ENCODE data around the gene CXCR6. TPM values are rescaled to one million over a fixed set of nuclear protein-coding genes. Genes with fewer than 3 reads are reported as not detected.
A peak's percentile ranks its signal among the peaks of the same experiment; 100 is the strongest.

CXCR6 gene
- total RNA-seq, 2 donors from 2014 or later = 2.0 to 13.1 TPM

GRCh38 chr3:45912435-45912834 lies 30.8 kb upstream of the CXCR6 start:
- Mint-ChIP-seq H3K4me3 (no peak overlapping the region), H3K36me3 (ENCODE audit: insufficient read depth in 2 of 2) (no peaks in the 10 kb centered on the region), H3K9me3 (no peaks in the 10 kb centered on the region), H3K27me3 (ENCODE audit: low read depth) (peaks cover 88% of the 10 kb centered on the region), H3K27ac (no peak overlapping the region), H3K4me1 (ENCODE audit: low read depth) (peaks cover 43% of the 10 kb centered on the region)
- DNase-seq (no peak), ATAC-seq (replicated peaks in 1 of 2) (no peak)

GRCh38 chr3:45914362-45915058 lies 28.8 kb upstream of the CXCR6 start:
- Mint-ChIP-seq H3K27ac (no peak overlapping the region), H3K9me3 (no peaks in the 10 kb centered on the region), H3K36me3 (ENCODE audit: insufficient read depth in 2 of 2) (peaks cover 0 to 2% of the 10 kb centered on the region in 2 donors), H3K4me1 (ENCODE audit: low read depth) (peaks cover 37% of the 10 kb centered on the region), H3K4me3 (peak overlapping the region in 1 of 2 donors; percentile 18), H3K27me3 (ENCODE audit: low read depth) (peaks cover 73% of the 10 kb centered on the region)
- ATAC-seq (replicated peaks in 1 of 2) (no peak), DNase-seq (no peak)

GRCh38 chr3:45915059-45915439 lies 28.2 kb upstream of the CXCR6 start:
- H3K27ac Mint-ChIP-seq = no peak overlapping the region
- peaks cover 68% of the 10 kb centered on the region for H3K27me3 Mint-ChIP-seq (ENCODE audit: low read depth)
- H3K9me3 Mint-ChIP-seq = no peaks in the 10 kb centered on the region
- no peak for ATAC-seq (replicated peaks in 1 of 2)
- H3K4me3 Mint-ChIP-seq = peak overlapping the region; percentile 70 to 75
- H3K4me1 Mint-ChIP-seq (ENCODE audit: low read depth) = peaks cover 36% of the 10 kb centered on the region
- H3K36me3 Mint-ChIP-seq (ENCODE audit: insufficient read depth in 2 of 2) = peaks cover 0 to 2% of the 10 kb centered on the region in 2 donors
- DNase-seq = no peak

- H3K36me3 Mint-ChIP-seq (ENCODE audit: insufficient read depth in 2 of 2) = peaks cover 0 to 2% of the 10 kb centered on the region in 2 donors
- peak overlapping the region; percentile 40 for H3K27ac Mint-ChIP-seq
- H3K4me1 Mint-ChIP-seq (ENCODE audit: low read depth) = peaks cover 36% of the 10 kb centered on the region
- H3K27me3 Mint-ChIP-seq (ENCODE audit: low read depth) = peaks cover 62% of the 10 kb centered on the region
- ATAC-seq (replicated peaks in 1 of 2) (peak; percentile 93 to 94), DNase-seq (peak; percentile 85 to 91)
- H3K9me3 Mint-ChIP-seq = no peaks in the 10 kb centered on the region
- H3K4me3 Mint-ChIP-seq = peak overlapping the region; percentile 70 to 75
Observed at GRCh38 chr3:45915518-45916231, 27.6 kb upstream of the CXCR6 start.

- Mint-ChIP-seq H3K36me3 (ENCODE audit: insufficient read depth in 2 of 2) (peaks cover 4 to 8% of the 10 kb centered on the region in 2 donors), H3K4me1 (ENCODE audit: low read depth) (peaks cover 44% of the 10 kb centered on the region), H3K27ac (no peak overlapping the region), H3K27me3 (ENCODE audit: low read depth) (peaks cover 54% of the 10 kb centered on the region), H3K9me3 (no peaks in the 10 kb centered on the region), H3K4me3 (no peak overlapping the region)
- no peak for DNase-seq
- no peak for ATAC-seq (replicated peaks in 1 of 2)
Observed at GRCh38 chr3:45917146-45917898, 25.9 kb upstream of the CXCR6 start.

GRCh38 chr3:45921158-45922038 lies 21.9 kb upstream of the CXCR6 start:
- H3K36me3 Mint-ChIP-seq (ENCODE audit: insufficient read depth in 2 of 2) = peaks cover 11 to 23% of the 10 kb centered on the region in 2 donors
- no peak for ATAC-seq (replicated peaks in 1 of 2)
- H3K9me3 Mint-ChIP-seq = no peaks in the 10 kb centered on the region
- H3K27me3 Mint-ChIP-seq (ENCODE audit: low read depth) = peaks cover 23% of the 10 kb centered on the region
- H3K27ac Mint-ChIP-seq = no peak overlapping the region
- no peak for DNase-seq
- H3K4me3 Mint-ChIP-seq = no peak overlapping the region
- peaks cover 27% of the 10 kb centered on the region for H3K4me1 Mint-ChIP-seq (ENCODE audit: low read depth)

- Mint-ChIP-seq H3K27ac (no peak overlapping the region), H3K4me1 (ENCODE audit: low read depth) (peaks cover 23% of the 10 kb centered on the region), H3K9me3 (no peaks in the 10 kb centered on the region), H3K4me3 (no peak overlapping the region), H3K27me3 (ENCODE audit: low read depth) (peaks cover 17% of the 10 kb centered on the region), H3K36me3 (ENCODE audit: insufficient read depth in 2 of 2) (peaks cover 11 to 23% of the 10 kb centered on the region in 2 donors)
- ATAC-seq (replicated peaks in 1 of 2) (no peak), DNase-seq (no peak)
Observed at GRCh38 chr3:45922039-45922326, 21.3 kb upstream of the CXCR6 start.

GRCh38 chr3:45922950-45923590 lies 20.2 kb upstream of the CXCR6 start:
- Mint-ChIP-seq H3K27me3 (ENCODE audit: low read depth) (peaks cover 9% of the 10 kb centered on the region), H3K4me1 (ENCODE audit: low read depth) (peaks cover 23% of the 10 kb centered on the region), H3K36me3 (ENCODE audit: insufficient read depth in 2 of 2) (peaks cover 13 to 31% of the 10 kb centered on the region in 2 donors), H3K9me3 (no peaks in the 10 kb centered on the region), H3K27ac (no peak overlapping the region), H3K4me3 (no peak overlapping the region)
- DNase-seq (no peak), ATAC-seq (replicated peaks in 1 of 2) (no peak)

- H3K36me3 Mint-ChIP-seq (ENCODE audit: insufficient read depth in 2 of 2) = peaks cover 11 to 35% of the 10 kb centered on the region in 2 donors
- no peaks in the 10 kb centered on the region for H3K9me3 Mint-ChIP-seq
- peak in 1 of 2 donors; percentile 22 for DNase-seq
- H3K27ac Mint-ChIP-seq = no peak overlapping the region
- H3K4me3 Mint-ChIP-seq = no peak overlapping the region
- ATAC-seq (replicated peaks in 1 of 2) = peak; percentile 34 to 66
- H3K4me1 Mint-ChIP-seq (ENCODE audit: low read depth) = peaks cover 18% of the 10 kb centered on the region
- peaks cover 9% of the 10 kb centered on the region for H3K27me3 Mint-ChIP-seq (ENCODE audit: low read depth)
Observed at GRCh38 chr3:45923755-45924154, 19.5 kb upstream of the CXCR6 start.

- Mint-ChIP-seq H3K9me3 (no peaks in the 10 kb centered on the region), H3K27ac (no peak overlapping the region), H3K27me3 (ENCODE audit: low read depth) (no peaks in the 10 kb centered on the region), H3K4me1 (ENCODE audit: low read depth) (peaks cover 5% of the 10 kb centered on the region), H3K4me3 (no peak overlapping the region), H3K36me3 (ENCODE audit: insufficient read depth in 2 of 2) (peaks cover 20 to 42% of the 10 kb centered on the region in 2 donors)
- DNase-seq (no peak), ATAC-seq (replicated peaks in 1 of 2) (no peak)
Observed at GRCh38 chr3:45927881-45928280, 15.4 kb upstream of the CXCR6 start.

- Mint-ChIP-seq H3K27ac (no peak overlapping the region), H3K4me1 (ENCODE audit: low read depth) (no peaks in the 10 kb centered on the region), H3K36me3 (ENCODE audit: insufficient read depth in 2 of 2) (peaks cover 19 to 43% of the 10 kb centered on the region in 2 donors), H3K9me3 (no peaks in the 10 kb centered on the region), H3K4me3 (no peak overlapping the region), H3K27me3 (ENCODE audit: low read depth) (no peaks in the 10 kb centered on the region)
- ATAC-seq (replicated peaks in 1 of 2) (peak; percentile 85 to 90), DNase-seq (peak; percentile 64 to 74)
Observed at GRCh38 chr3:45929042-45929679, 14.1 kb upstream of the CXCR6 start.

- Mint-ChIP-seq H3K4me1 (ENCODE audit: low read depth) (no peaks in the 10 kb centered on the region), H3K27ac (no peak overlapping the region)
Observed at GRCh38 chr3:45931496-45931895, 11.8 kb upstream of the CXCR6 start.

More at GRCh38 chr3:45931496-45931895, 11.8 kb upstream of the CXCR6 start:
- ATAC-seq (replicated peaks in 1 of 2) = no peak
- H3K36me3 Mint-ChIP-seq (ENCODE audit: insufficient read depth in 2 of 2) = peaks cover 23 to 51% of the 10 kb centered on the region in 2 donors
- no peak overlapping the region for H3K4me3 Mint-ChIP-seq
- H3K27me3 Mint-ChIP-seq (ENCODE audit: low read depth) = no peaks in the 10 kb centered on the region
- H3K9me3 Mint-ChIP-seq = no peaks in the 10 kb centered on the region
- no peak for DNase-seq
